Stimulated activated CD8-positive, alpha-beta memory T cell treated with anti-CD3 and anti-CD28 coated beads, Interleukin-15, amount 100 ng/mL, for 4 hours (primary cell): Measurements from ENCODE around the gene DAAM2.

Experiments
- DNase-seq, 2 donors: peaks; one replicate each; pipeline ENCODE4 v3.0.0-alpha.2; 2020; ENCODE audit warnings: low read depth in 2 of 2

DAAM2 gene

DNA sequence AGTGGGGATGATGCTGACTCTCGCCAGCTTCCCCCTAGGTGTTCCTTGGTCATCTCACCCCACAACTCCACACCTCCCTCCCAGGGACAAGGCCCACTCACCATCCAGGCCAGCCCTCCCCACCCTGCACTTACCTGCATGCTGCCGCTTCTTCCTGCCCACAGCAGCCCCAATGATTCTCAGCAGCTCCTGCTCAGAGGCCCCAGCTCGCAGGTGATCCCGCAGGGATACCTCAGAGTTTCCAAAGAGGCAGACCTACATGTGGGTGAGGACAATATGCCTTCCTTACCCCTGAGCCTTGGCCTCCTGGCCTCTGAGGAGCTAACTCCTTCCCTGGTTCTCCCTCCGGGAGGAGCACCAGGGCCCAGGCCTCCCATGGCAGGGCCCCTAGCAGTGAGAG is 117.5 kb downstream of the DAAM2 start:
- DNase-seq: no peak

DNA sequence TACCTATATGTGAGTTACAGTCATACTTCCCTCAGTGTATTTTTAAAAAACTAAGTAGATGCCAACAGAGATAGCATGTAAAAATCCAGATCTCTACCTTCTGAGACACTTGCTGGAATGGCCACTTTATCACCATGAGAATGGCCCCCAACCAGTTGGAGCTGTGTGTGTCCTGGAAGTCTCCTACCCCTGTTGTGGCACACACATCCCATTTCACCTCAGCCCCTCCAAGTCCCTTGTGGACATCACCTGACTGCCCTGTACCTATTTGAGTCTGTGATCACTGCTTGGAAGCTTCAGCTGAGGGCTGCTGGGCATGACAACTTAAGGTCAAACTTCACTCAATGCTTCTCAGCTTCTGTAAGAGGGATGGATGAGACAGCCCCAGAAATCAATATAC is 118.0 kb downstream of the DAAM2 start:
- DNase-seq: no peak

DNA sequence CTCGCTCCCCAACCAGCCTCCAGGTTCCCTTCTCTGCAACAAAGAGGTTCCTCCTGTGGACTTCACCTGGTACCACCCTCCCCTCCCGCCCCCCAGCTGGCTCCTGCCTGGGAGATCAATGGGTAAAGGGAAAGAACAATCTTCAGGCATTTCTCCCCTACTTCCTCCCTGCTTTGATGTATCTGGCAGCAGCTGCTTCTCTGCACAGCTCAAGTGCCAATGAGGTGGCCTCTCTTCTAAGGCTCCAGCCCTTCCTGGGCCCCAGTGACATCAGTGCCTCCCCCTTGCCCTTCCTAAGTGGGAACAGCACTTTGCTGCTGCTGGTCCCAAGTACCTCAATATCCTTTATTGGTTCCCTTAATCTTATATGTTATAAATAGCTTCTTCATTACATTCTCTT is 118.6 kb downstream of the DAAM2 start:
- DNase-seq: no peak

DNA sequence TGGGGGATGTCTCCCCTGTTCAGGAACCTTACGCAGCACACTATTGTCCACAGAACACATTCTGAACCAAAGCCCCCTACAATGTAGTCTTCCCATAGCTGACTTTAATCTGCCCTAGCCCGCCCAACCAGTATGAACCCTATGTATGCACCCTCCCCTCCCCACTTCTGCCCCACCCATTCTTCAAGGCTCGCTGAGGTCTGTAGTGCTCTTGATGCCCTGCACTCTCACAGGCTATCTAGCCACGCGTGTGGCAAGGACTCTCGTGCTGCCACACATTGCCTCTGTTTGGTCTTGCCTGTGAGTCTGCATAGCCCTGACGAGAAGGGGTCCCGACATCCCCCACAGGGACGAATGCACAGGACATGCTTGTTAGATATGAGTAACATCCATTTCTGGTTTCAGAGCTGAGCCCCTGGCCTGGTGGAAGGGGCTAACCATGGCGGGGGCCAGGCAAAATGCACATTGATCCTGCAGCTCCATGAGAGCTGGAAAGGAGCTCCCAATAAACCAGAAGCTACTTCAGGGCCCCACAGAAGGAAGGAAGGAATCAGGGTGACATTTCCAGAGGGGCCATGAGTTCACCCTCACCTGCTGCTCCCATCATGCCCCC is 119.4 kb downstream of the DAAM2 start:
- no peak for DNase-seq

DNA sequence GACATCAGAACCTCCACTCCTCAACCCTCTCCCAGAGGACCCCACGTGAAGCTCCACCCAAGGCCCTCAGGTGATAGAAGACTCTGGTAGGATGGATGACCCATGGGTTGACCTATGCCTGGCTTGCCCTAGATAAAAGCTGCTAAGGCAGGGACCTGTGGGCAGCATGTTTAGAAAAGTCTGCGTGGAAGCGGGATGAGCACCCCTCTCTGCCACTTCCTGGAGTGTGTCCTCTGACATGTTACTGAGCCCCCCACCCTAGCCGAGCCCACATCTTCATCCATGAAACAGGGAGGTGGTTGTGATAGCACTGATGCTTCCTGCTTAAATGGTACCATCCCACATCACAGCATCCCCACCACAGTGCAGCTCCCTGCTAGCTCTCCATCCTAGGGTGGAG is 120.3 kb downstream of the DAAM2 start:
- no peak for DNase-seq

DNA sequence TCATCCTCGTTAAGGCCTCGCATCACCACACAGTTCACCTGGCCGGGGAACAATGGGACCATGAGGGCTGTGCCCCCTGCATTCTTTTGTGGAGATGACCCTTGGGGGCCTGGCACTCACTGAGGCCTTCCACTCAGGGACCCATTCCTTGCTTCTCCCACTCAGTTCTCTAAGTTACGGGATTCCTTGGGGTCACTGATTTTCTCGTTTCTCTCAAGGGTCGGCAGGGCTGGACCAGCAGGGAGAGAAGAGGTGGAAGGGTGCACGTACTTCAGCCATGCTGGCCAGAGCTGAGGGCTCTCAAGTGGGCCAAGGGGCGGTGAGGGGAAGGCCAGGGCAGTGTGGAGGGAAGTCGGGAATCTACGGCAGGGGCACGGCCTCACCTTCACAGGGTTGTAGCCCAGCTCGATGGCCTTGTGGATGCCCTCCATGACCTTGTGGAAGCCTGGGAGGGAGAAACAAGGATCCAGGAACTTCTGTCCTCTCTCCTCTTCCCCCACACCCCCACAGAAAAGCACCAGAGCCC is 121.3 kb downstream of the DAAM2 start:
- DNase-seq: no peak

DNA sequence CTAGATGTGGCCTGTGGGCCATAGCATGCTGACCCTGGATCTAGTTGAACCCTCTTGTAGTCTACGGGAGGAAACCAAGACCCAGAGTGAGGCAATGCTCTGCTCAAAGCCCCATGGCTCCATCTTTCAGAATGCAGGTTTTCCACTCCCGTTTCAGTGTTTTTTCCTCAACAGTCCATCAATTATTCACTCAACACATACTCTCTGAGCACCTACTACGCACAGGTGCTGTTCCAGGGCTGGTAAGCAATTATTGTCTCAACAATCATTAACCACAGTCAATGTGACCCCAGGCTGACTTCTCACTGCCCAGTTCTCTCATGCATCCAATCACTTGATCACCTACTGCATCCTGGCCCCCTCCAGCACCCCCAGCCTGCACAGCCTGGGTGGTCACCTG is 122.1 kb downstream of the DAAM2 start:
- no peak for DNase-seq

DNA sequence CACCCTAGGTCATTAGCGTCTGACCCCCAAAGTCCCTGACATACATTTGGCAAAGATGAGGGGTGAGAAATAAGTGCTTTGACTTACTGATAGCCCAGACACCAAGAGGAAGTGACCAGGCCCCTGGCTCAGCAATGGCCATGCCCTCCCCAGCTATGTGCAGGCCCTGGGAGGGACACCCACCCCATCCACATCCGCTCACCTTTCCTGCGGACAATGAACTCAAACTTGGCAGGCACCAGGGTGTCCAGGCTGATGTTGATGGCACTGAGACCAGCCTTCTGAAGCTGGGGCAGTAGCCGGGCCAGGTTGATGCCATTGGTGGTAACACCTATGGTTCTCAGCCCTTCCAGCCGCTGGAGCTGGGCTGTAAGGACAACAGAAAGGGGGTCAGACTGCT is 123.7 kb downstream of the DAAM2 start:
- no peak for DNase-seq

DNA sequence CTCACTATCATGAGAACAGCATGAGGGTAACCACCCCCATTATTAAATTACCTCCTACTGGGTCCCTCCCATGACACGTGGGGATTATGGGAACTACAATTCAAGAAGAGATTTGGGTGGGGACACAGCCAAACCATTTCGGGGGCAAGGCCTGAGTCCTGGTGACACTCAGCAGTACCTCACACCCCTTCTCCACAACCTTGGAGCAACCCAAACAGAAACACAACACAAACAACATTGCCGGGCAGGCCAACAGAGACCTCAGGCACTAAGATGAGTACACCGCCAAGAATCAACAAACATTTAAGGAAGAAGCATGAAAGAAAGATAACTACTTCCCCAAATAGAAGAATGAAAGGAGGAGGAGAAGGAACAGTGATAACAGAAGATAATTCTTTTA is 125.2 kb downstream of the DAAM2 start:
- DNase-seq: no peak

DNA sequence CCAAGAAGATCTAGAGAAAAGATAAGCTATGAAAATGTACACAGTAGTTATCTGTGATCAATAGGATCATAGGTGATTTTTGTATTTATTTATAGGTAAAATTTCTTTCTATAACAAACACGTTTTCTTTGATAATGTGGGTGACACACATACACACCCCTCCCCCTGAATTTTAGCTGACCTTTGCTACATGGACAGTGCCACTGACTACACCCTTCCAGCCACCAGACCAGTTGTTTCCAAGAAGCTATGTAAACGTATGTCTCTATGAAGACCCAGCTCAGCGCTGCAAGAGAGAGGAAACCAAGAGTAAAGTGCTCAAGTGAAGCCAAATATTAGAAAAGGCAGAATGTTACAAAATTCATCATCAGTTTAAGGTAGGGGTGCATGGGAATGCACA is 125.8 kb downstream of the DAAM2 start:
- no peak for DNase-seq

DNA sequence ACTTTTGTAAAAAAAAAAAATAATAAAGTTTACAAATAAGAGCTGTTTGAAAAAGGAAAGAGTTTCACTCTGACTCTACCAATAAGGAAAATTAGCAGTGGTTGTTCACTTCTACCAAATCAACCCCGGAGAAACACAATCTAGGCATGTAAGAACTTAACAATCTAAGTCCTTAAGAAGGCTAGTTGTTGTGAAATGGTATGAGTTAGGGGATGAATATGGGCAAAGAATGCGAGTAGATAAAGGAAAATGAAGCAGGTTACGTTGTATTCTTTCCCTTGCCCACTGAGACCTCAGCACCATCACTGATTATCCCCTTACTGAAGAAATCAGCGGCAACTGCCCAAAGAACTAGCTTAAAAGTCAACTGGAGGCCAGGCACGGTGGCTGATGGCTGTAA is 126.7 kb downstream of the DAAM2 start:
- no peak for DNase-seq

DNA sequence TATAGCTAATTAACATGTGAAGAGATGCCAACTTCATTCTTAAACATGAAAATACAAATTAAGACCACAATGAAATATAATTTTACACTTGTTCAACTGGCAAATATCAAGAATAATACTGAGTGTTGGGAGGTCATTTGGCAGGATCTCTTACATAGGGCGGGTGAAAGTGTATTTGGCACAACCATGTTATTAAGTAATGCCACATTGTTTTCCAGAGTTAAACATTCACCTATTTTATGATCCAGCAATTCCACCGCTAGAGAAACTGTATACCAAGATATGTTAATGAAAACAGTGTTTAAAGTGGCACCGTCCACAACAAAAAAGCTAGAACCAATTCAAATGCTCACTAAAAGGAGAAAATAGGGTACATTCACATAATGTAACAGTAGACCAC is 128.0 kb downstream of the DAAM2 start:
- DNase-seq: no peak

DNA sequence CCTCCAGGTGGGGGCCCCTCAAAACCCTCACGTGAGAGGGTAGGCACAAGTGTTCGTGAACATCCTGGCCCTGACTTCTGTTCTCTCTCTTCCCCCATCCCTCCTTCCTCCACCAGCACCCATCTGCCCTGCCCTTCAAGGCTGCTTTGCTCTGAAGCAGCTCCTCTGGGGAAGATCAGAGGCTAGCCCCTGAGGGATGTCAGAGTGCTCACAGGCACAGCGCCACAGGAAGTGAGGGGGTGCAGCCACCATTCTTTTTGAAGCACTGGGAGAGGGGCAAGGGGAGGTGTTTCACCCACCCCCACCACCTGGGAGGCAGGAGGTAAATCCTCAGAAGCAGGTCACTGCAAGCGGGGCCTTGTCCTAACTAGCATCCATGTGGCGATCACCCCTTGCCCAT is 130.6 kb downstream of the DAAM2 start:
- DNase-seq: no peak

DNA sequence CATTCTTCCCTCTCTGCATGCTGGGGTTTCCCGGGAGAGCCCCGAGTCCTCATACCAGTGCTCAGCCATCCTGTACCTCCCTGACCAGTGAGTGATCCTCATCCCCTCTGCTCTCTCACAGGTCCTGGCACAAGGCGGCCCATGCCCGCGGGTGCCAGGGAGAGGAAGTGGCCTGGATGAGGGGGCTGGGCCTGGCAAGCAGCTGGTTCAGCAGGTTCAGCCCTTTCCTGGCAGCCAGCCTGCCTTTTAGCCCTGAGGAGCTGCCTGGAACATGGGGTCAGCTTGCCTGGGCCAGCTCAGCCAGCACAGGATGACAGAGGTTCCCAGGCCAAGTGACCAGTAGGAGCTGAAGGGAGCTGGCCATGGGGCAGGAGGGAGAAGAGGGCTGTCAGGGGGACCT is 131.2 kb downstream of the DAAM2 start:
- DNase-seq: no peak

DNA sequence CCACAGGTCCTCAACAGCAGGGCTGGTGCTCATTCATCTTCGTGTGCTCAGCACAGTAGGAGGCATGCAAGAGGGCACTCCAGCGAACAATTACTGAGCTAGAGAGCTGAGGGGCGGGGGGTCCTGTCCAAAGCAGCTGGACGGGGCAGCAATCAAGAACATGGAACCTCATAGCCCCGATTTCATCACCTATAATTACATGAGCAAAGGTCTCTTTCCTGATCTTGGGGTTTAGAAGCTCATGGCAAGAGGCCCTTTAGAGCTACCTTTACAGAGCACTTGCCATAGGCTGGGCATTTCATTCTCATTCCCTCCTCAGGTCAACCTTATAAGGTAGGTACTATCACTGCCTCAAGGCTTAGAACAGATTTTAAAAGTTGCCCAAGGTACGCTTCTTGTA is 131.7 kb downstream of the DAAM2 start:
- no peak for DNase-seq

DNA sequence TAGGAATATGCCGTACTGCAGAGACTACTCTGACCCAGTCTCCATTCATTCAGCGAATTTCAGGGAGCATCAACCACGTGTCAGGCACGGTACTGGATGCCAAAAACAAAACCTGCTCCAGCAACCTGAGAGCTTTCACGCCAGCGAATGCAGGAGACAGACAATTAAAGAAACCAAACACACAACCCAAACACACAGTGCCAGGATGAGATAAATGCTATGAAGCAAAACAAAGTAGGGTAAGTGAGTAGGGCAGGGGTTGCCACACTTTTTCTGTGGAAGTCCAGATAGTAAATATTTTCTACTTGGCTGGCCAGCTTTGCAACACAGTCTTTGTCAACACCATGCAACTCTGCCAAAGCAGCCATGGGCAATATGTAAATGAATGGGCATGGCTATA is 132.1 kb downstream of the DAAM2 start:
- DNase-seq: no peak

DNA sequence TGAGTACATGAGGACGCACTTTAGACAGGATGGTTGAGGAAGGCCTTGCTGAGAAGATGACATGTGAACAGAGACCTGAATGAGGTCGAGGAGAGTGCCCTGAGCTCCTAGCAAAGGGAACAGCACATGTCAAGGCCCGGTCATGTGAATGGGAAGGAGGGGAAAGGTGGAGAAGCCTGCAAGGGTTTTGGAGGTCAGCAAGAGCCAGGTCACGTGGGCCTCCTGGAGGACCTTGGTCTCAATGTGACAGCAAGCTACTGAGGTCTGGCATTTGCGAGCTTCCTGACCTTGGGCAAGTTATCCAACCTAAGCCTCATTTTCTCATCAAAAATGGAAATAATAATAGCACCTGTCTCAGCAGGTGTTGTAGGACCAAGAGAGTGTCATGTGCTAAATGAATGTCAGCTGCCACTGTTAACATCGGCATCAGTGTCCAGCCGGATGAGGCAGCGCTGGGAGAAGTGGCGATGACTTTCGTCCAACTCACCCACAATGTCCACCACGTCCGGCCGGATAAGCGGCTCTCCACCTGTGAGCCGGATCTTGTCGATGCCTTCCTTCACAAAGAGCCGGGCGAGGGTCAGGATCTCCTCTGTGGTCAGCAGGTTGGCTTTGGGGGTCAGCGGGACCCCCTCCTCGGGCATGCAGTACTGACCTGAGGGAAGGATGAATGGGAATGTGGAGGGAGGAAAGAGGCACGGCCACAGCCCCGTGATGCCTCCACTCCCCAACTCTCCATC is 133.2 kb downstream of the DAAM2 start:
- DNase-seq: no peak

DNA sequence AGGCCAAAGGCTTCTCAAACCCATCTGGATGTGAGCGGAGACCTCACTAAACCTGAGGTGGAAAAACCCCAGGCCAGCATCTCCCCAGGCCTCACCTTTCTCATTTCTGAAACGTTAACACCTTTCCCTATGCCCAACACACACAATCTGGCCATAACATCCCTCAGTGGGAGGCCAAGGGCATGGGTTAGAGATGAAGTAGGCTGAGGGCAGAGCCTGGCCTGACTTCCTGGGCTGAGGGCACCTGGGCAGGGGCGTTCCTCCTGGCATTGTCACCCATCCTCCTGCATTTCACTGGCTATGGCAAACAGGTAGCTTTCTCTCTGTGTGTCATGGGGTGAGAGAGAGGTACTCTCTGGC is 133.7 kb downstream of the DAAM2 start:
- no peak for DNase-seq

DNA sequence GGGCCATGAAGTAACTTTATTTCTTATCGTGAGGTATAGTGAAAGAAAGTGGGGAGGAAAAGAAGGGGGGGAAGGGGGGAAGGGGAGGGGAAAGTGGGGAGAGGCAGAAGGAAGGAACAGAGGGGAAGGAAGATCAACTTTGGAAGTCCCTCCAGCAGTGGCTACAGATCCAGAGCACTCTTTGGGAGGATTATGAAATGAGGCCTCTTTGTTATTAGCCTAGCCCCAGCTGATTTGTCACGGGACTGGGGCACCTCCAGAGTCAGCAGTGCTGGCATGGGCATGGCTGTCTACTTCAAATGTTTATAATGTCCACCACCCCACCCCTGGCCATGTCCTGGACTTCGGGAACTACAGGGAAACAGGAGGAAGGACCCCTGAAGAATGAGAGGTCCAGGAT is 134.5 kb downstream of the DAAM2 start:
- DNase-seq: no peak

DNA sequence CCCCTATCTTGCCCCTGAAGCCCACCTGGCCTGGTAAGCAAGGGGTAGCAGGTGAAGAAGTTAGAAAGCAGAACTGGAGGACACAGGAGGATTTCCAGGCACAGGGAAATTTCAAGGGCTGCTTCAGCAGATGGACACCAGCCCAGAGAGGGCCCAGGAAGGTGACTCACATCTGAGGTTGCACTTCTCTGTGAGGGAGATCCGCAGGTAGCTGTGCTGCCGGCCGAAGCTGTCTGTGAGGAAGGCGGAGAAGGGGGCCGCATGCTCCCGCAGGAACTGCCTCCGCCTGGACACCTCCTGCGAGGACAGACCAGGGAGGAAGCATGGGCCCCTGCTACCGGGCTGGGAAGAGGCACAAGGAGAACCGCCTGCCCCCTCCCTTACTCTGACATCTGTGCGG is 135.0 kb downstream of the DAAM2 start:
- no peak for DNase-seq

DNA sequence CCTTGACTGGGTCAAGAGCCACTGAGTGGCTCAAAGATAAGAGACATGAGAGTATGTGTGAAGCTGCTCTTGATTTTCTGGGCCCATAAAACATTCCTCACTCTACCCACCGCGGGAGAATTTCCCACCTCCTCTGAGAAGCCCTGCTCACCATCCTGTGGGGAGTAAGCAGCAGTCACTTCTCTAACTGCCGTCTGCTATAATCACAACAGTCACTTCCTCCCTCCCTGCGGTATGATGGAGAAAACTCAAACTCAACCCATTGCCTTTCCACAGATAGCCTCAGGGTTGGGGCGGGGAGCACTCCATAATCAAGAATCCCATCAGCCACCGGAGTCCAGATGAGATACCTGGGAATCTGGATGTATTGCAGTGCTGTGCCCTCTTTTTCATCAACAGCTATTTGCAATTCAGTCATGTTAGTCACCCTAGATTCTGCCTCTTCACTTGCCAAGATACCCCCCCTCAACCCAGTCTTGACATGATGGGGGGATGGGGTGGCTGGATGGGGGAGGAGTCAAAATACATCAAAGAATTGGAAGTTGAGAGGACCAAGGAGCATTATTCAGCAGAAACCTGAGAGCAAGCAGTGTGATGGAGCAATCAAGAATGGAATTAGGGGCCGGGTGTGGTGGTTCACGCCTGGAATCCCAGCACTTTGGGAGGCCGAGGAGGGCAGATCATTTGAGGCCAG is 137.0 kb downstream of the DAAM2 start:
- DNase-seq: no peak

DNA sequence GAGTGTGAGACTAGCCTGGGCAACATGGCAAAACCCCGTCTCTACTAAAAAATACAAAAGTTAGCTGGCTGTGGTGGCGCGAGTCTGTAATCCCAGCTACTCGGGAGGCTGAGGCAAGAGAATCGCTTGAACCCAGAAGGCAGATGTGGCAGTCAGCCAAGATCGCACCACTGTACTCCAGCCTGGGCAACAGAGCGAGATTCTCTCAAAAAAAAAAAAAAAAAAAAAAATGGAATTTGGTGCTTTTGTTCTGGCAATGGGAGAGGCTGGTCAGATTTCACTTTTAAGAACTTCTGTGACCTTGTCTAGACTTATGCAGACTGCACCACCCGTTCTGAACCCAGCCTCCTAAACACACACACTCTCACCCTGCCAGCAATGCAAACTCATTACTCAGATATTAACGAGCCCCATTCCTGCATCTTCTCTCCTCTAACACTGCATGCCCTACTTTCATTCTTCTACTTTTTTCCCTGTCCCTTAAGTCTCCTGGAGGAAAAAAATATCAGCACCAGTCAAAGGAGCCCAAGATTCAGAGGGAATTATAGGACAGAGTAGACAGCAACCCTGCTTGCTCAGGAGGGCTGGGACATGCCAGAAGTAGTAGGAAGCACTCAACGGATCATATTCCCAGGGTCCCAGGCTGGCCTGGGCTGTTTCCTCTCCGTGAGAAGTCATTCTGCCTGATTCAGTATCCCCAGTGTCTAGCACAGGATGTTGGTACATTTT is 137.7 kb downstream of the DAAM2 start:
- no peak for DNase-seq

DNA sequence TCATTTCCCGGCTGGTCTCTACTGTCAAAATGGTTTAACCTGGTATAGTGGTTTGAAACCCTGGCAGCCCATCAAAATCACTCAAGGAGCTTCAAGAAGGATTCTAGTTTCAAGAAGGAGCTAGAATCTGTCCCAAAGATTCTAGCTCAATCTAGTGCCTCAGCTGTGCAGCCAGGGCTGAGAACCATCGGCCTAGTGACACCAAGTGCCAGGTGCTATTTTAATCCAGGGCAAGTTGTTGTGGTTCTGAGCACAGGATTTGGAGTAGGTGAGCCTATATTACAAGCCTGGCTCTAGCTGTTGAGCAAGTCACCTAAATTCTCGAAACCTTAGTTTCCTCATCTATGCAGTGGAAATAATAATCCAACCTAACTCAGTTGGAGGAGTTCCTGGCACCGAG is 138.4 kb downstream of the DAAM2 start:
- no peak for DNase-seq
